GM23338 (cell line): Measurements from ENCODE around the gene VEGFB. TPM values are rescaled to one million over a fixed set of nuclear protein-coding genes. Genes with fewer than 3 reads are reported as not detected.

Source experiments
- ATAC-seq: fragments of 200-7000 bp; cut with Tn5 transposase; 3 replicates; pipeline ENCODE4 v1.9.1; 2020
- DNase-seq: peaks from one replicate; pipeline ENCODE4 v3.0.0-alpha.2; 2015; ENCODE audit warnings: low spot score
- H2AFZ ChIP-seq: fragments of 200-600 bp; sonication (generic); 2 replicates; pipeline ENCODE4 v1.8.0; 2016; ENCODE audit warnings: antibody characterized with exemption, mild to moderate bottlenecking, moderate library complexity
- H3F3A ChIP-seq: fragments of 200-600 bp; sonication (generic); replicated peaks from 2 replicates; pipeline ENCODE4 v1.8.0; 2017; ENCODE audit warnings: antibody characterized with exemption, mixed run types, low read depth
- H3K27ac ChIP-seq: fragments of 200-600 bp; sonication (generic); 2 replicates; pipeline ENCODE4 v1.6.1; 2016; ENCODE audit warnings: low read depth
- H3K27me3 ChIP-seq: fragments of 200-600 bp; sonication (generic); 2 replicates; pipeline ENCODE4 v1.8.0; 2016; ENCODE audit warnings: mild to moderate bottlenecking, mixed run types, moderate library complexity; ENCODE audit not compliant: insufficient read depth
- H3K36me3 ChIP-seq: fragments of 200-600 bp; sonication (generic); 2 replicates; pipeline ENCODE4 v1.8.0; 2016; ENCODE audit warnings: mild to moderate bottlenecking; ENCODE audit not compliant: insufficient read depth
- H3K4me1 ChIP-seq: fragments of 200-600 bp; sonication (generic); 2 replicates; pipeline ENCODE4 v1.8.0; 2016; ENCODE audit warnings: mild to moderate bottlenecking, moderate library complexity; ENCODE audit not compliant: insufficient read depth
- H3K4me2 ChIP-seq: fragments of 200-600 bp; sonication (generic); 2 replicates; pipeline ENCODE4 v1.7.1; 2017; ENCODE audit warnings: mixed run types
- H3K4me3 ChIP-seq: fragments of 200-600 bp; sonication (generic); 2 replicates; pipeline ENCODE4 v1.6.1; 2016; ENCODE audit warnings: mixed run types
- H3K79me2 ChIP-seq: fragments of 200-600 bp; sonication (generic); replicated peaks from 2 replicates; pipeline ENCODE4 v1.8.0; 2017; ENCODE audit warnings: mild to moderate bottlenecking; ENCODE audit not compliant: insufficient read depth
- H3K9me2 ChIP-seq: fragments of 200-600 bp; sonication (generic); 2 replicates; pipeline ENCODE4 v1.8.0; 2017; ENCODE audit not compliant: insufficient read depth
- H4K20me1 ChIP-seq: fragments of 200-600 bp; sonication (generic); replicated peaks from 2 replicates; pipeline ENCODE4 v1.8.0; 2017; ENCODE audit warnings: mild to moderate bottlenecking; ENCODE audit not compliant: insufficient read depth
- H3K27ac Mint-ChIP-seq: 2 replicates; pipeline ENCODE4 v1.8.0; 2020; ENCODE audit warnings: inconsistent platforms, mild to moderate bottlenecking, moderate library complexity, mixed read lengths
- H3K27me3 Mint-ChIP-seq: 3 replicates; pipeline ENCODE4 v1.8.0; 2022; ENCODE audit warnings: low read depth, mild to moderate bottlenecking, moderate library complexity, mixed read lengths, inconsistent platforms; ENCODE audit not compliant: insufficient read depth, poor library complexity
- H3K36me3 Mint-ChIP-seq: 3 replicates; pipeline ENCODE4 v1.8.0; 2021; ENCODE audit warnings: low read depth, mild to moderate bottlenecking, inconsistent platforms, moderate library complexity, mixed read lengths
- H3K4me1 Mint-ChIP-seq: 3 replicates; pipeline ENCODE4 v1.8.0; 2020; ENCODE audit warnings: mild to moderate bottlenecking, inconsistent platforms, mixed read lengths
- H3K4me3 Mint-ChIP-seq: 3 replicates; pipeline ENCODE4 v1.8.0; 2021; ENCODE audit warnings: moderate library complexity, mild to moderate bottlenecking, inconsistent platforms, mixed read lengths
- H3K9me3 Mint-ChIP-seq: 3 replicates; pipeline ENCODE4 v1.8.0; 2020; ENCODE audit warnings: moderate library complexity, mild to moderate bottlenecking, inconsistent platforms, mixed read lengths
- ETS1 ChIP-seq: IDR thresholded peaks from 2 replicates; pipeline ENCODE4 v1.6.1; 2016; ENCODE audit warnings: antibody characterized with exemption
- EZH2 ChIP-seq: fragments of 200-600 bp; sonication (generic); IDR thresholded peaks from one replicate; pipeline ENCODE4 v1.8.0; 2017; ENCODE audit warnings: antibody characterized with exemption, mild to moderate bottlenecking, low read depth; ENCODE audit not compliant: unreplicated experiment
- EZH2phosphoT487 ChIP-seq: fragments of 200-600 bp; sonication (generic); IDR thresholded peaks from one replicate; pipeline ENCODE4 v1.8.1; 2018; ENCODE audit warnings: antibody characterized with exemption; ENCODE audit not compliant: unreplicated experiment
- JUNB ChIP-seq: IDR thresholded peaks from one replicate; pipeline ENCODE4 v1.6.1; 2016; ENCODE audit warnings: antibody characterized with exemption; ENCODE audit not compliant: unreplicated experiment
- NANOG ChIP-seq: IDR thresholded peaks from 2 replicates; pipeline ENCODE4 v1.6.1; 2016; ENCODE audit warnings: antibody characterized with exemption, borderline replicate concordance
- STAT1 ChIP-seq: IDR thresholded peaks from one replicate; pipeline ENCODE4 v1.6.1; 2016; ENCODE audit warnings: antibody characterized with exemption; ENCODE audit not compliant: unreplicated experiment
- ZNF331 ChIP-seq: fragments of 250-450 bp; sonication (Bioruptor Pico); IDR thresholded peaks from 2 replicates; pipeline ENCODE4 v1.5.0; 2020; ENCODE audit warnings: low read depth, mild to moderate bottlenecking, moderate library complexity
- polyA plus RNA-seq: library from polyadenylated mRNA; unstranded; fragments of >200 nt; fragmentation: Nextera tagmentation; extraction: Ambion mirVana; gene quantifications from 2 replicates; pipeline ENCODE4 v1.2.1, GENCODE V29; 2016
- total RNA-seq: library from RNA; depleted of rRNA; stranded (reverse); fragments of >200 nt; shearing (Covaris generic); gene quantifications from 2 replicates; pipeline ENCODE4 v1.2.3, GENCODE V29; 2014
- TF ChIP-seq, protein P1 (sequence below), 2 experiments: fragments of 200-600 bp in 1 of 2; sonication (generic) in 1 of 2; conservative IDR thresholded peaks; 2 replicates each; pipeline versions ENCODE4 v1.5.1 to v1.6.1; 2016 to 2017; ENCODE audit warnings: antibody characterized with exemption in 2 of 2, low read depth in 2 of 2, mild to moderate bottlenecking in 2 of 2, moderate library complexity in 1 of 2
- TF ChIP-seq, protein P2 (sequence below): fragments of 250-450 bp; sonication (Bioruptor Pico); IDR thresholded peaks from 2 replicates; pipeline ENCODE4 v1.5.0; 2020; ENCODE audit warnings: mild to moderate bottlenecking, moderate library complexity

Gene VEGFB
- total and polyA plus RNA-seq, 2 experiments from 2014 or later, result 20.8 to 25.8 TPM

DNA sequence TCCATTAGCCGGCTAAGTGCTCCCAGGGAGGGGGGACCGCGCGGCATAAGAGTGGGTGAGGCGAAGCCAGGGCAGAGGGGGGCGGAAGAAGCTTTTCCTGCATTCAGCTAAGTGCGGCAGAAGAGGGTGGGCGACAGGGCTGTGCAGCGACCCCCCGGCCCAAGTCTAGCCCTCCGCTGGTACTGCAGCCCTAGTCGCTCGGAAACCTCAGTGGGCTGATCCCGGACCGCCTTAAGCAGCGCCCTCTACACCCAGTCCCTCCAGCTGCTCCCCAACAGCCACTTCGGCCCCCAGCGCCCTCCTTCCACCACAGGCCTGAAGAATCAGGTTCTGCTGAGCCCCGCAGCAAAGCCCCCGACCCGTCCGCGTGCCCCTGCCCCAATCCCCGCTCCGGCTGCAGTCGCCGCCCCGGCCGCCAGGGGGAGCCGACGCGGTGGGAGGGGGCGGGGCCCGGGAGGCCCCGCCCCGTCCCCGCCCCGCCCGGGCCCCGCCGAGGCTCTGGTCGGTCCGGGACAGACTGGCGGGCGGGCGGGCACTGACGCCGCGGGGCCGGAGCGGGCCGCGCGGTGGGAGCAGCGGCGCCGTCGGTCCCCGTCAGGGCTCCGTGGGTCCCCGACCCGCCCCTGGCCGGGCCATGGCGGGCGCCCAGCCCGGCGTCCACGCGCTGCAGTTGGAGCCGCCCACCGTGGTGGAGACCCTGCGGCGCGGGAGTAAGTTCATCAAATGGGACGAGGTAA, 16.8 kb downstream of the VEGFB start, which contains the start of gene PLCB3:
Gene PLCB3 (plus strand): TSS at position 515 of the 737 bp plus-strand sequence. CDS start 120 bp downstream, at position 635.
- H3K79me2 ChIP-seq, result peaks cover 20% of the 10 kb centered on the region
- no peaks in the 10 kb centered on the region for H3K36me3 ChIP-seq
- H3K36me3 Mint-ChIP-seq, result peaks cover 13% of the 10 kb centered on the region
- peak within 1 kb of the TSS; percentile 94 for H3K27ac Mint-ChIP-seq
- peak within 1 kb of the TSS; percentile 100 for H3K4me2 ChIP-seq
- peak within 1 kb of the TSS; percentile 92 for H3K4me3 Mint-ChIP-seq
- TF ChIP-seq STAT1 (no peak), EZH2 (no peak), EZH2phosphoT487 (no peak)
- TF ChIP-seq, protein P1, sequence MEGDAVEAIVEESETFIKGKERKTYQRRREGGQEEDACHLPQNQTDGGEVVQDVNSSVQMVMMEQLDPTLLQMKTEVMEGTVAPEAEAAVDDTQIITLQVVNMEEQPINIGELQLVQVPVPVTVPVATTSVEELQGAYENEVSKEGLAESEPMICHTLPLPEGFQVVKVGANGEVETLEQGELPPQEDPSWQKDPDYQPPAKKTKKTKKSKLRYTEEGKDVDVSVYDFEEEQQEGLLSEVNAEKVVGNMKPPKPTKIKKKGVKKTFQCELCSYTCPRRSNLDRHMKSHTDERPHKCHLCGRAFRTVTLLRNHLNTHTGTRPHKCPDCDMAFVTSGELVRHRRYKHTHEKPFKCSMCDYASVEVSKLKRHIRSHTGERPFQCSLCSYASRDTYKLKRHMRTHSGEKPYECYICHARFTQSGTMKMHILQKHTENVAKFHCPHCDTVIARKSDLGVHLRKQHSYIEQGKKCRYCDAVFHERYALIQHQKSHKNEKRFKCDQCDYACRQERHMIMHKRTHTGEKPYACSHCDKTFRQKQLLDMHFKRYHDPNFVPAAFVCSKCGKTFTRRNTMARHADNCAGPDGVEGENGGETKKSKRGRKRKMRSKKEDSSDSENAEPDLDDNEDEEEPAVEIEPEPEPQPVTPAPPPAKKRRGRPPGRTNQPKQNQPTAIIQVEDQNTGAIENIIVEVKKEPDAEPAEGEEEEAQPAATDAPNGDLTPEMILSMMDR (conservative IDR thresholded peaks at IDR 0.05; ENCODE audit: low read depth in 2 of 2), result peak; percentile 52 to 68
- H3F3A ChIP-seq, result peaks cover 33% of the 10 kb centered on the region
- ATAC-seq (peak; percentile 11), DNase-seq (peak; percentile 83)
- peak within 1 kb of the TSS; percentile 96 for H3K27ac ChIP-seq
- peak within 1 kb of the TSS; percentile 100 for H3K4me3 ChIP-seq
- H3K4me1 Mint-ChIP-seq, result peaks cover 39% of the 10 kb centered on the region
- H3K9me3 Mint-ChIP-seq, result no peaks in the 10 kb centered on the region
- H3K9me2 ChIP-seq, result no peaks in the 10 kb centered on the region
- H3K27me3 Mint-ChIP-seq, result peaks cover 28% of the 10 kb centered on the region
- no peaks in the 10 kb centered on the region; the same call in none of the 2 replicates for H4K20me1 ChIP-seq
- peaks cover 32% of the 10 kb centered on the region for H3K4me1 ChIP-seq
- H3K27me3 ChIP-seq, result no peaks in the 10 kb centered on the region
- no peak within 1 kb of the TSS; the same call in 1 of the 2 replicates for H2AFZ ChIP-seq

GRCh38 chr11:64251753-64252002, 17.3 kb downstream of the VEGFB start:
- Mint-ChIP-seq H3K9me3 (no peaks in the 10 kb centered on the region), H3K4me1 (peaks cover 39% of the 10 kb centered on the region), H3K27ac (peak overlapping the region; percentile 69; the same call in 1 of the 2 replicates), H3K27me3 (peaks cover 28% of the 10 kb centered on the region), H3K4me3 (peak overlapping the region; percentile 92), H3K36me3 (peaks cover 15% of the 10 kb centered on the region)
- ATAC-seq, result no peak; the same call in 2 of the 3 replicates
- H3K4me1 ChIP-seq, result peaks cover 32% of the 10 kb centered on the region
- no peaks in the 10 kb centered on the region; the same call in none of the 2 replicates for H4K20me1 ChIP-seq
- no peak overlapping the region for H2AFZ ChIP-seq
- H3K4me2 ChIP-seq, result peak overlapping the region; percentile 98
- H3K36me3 ChIP-seq, result 0 out of 2 replicates have a peak, but pooled peaks cover 4% of the 10 kb centered on the region
- peaks cover 19% of the 10 kb centered on the region for H3K79me2 ChIP-seq
- no peaks in the 10 kb centered on the region for H3K9me2 ChIP-seq
- no peak overlapping the region for H3K27ac ChIP-seq
- peaks cover 33% of the 10 kb centered on the region for H3F3A ChIP-seq
- TF ChIP-seq ETS1 (no peak), STAT1 (no peak), JUNB (no peak), ZNF331 (CRISPR knock-in tag) (no peak), EZH2phosphoT487 (no peak), NANOG (no peak)
- TF ChIP-seq, protein P2, sequence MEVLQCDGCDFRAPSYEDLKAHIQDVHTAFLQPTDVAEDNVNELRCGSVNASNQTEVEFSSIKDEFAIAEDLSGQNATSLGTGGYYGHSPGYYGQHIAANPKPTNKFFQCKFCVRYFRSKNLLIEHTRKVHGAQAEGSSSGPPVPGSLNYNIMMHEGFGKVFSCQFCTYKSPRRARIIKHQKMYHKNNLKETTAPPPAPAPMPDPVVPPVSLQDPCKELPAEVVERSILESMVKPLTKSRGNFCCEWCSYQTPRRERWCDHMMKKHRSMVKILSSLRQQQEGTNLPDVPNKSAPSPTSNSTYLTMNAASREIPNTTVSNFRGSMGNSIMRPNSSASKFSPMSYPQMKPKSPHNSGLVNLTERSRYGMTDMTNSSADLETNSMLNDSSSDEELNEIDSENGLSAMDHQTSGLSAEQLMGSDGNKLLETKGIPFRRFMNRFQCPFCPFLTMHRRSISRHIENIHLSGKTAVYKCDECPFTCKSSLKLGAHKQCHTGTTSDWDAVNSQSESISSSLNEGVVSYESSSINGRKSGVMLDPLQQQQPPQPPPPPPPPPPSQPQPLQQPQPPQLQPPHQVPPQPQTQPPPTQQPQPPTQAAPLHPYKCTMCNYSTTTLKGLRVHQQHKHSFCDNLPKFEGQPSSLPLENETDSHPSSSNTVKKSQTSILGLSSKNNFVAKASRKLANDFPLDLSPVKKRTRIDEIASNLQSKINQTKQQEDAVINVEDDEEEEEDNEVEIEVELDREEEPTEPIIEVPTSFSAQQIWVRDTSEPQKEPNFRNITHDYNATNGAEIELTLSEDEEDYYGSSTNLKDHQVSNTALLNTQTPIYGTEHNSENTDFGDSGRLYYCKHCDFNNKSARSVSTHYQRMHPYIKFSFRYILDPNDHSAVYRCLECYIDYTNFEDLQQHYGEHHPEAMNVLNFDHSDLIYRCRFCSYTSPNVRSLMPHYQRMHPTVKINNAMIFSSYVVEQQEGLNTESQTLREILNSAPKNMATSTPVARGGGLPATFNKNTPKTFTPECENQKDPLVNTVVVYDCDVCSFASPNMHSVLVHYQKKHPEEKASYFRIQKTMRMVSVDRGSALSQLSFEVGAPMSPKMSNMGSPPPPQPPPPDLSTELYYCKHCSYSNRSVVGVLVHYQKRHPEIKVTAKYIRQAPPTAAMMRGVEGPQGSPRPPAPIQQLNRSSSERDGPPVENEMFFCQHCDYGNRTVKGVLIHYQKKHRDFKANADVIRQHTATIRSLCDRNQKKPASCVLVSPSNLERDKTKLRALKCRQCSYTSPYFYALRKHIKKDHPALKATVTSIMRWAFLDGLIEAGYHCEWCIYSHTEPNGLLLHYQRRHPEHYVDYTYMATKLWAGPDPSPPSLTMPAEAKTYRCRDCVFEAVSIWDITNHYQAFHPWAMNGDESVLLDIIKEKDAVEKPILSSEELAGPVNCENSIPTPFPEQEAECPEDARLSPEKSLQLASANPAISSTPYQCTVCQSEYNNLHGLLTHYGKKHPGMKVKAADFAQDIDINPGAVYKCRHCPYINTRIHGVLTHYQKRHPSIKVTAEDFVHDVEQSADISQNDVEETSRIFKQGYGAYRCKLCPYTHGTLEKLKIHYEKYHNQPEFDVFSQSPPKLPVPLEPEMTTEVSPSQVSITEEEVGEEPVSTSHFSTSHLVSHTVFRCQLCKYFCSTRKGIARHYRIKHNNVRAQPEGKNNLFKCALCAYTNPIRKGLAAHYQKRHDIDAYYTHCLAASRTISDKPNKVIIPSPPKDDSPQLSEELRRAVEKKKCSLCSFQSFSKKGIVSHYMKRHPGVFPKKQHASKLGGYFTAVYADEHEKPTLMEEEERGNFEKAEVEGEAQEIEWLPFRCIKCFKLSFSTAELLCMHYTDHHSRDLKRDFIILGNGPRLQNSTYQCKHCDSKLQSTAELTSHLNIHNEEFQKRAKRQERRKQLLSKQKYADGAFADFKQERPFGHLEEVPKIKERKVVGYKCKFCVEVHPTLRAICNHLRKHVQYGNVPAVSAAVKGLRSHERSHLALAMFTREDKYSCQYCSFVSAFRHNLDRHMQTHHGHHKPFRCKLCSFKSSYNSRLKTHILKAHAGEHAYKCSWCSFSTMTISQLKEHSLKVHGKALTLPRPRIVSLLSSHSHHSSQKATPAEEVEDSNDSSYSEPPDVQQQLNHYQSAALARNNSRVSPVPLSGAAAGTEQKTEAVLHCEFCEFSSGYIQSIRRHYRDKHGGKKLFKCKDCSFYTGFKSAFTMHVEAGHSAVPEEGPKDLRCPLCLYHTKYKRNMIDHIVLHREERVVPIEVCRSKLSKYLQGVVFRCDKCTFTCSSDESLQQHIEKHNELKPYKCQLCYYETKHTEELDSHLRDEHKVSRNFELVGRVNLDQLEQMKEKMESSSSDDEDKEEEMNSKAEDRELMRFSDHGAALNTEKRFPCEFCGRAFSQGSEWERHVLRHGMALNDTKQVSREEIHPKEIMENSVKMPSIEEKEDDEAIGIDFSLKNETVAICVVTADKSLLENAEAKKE, result no peak
- H3K4me3 ChIP-seq, result peak overlapping the region; percentile 94
- H3K27me3 ChIP-seq, result no peaks in the 10 kb centered on the region
- DNase-seq, result no peak
